H1 (cell line): ENCODE data around the gene KRTAP21-3. TPM values are rescaled to one million over a fixed set of nuclear protein-coding genes. Genes with fewer than 3 reads are reported as not detected.

Experiments
- CTCF ChIA-PET: fragments of 300-600 bp; sonication (Branson Sonifier 250); formaldehyde crosslinking; loops from one replicate; lab custom pipeline; 2021; ENCODE audit not compliant: partially characterized antibody; lab: Charles Lee
- POLR2A ChIA-PET: fragments of 300-600 bp; sonication (Branson Sonifier 250); formaldehyde crosslinking; loops from one replicate; lab custom pipeline; 2021; ENCODE audit warnings: inconsistent platforms; ENCODE audit not compliant: partially characterized antibody; lab: Charles Lee
- DNase-seq, 2 experiments: peaks; one replicate each; pipeline versions ENCODE4 v3.0.0 to v3.0.0-alpha.2; 2010 to 2022; ENCODE audit warnings: low spot score in 2 of 2, low read depth in 1 of 2, mixed read lengths in 1 of 2
- FAIRE-seq: peaks from 2 replicates; lab custom pipeline; 2011; peaks lifted over from hg19 to GRCh38; lab: Jason Lieb, UNC
- H2AFZ ChIP-seq: 2 replicates; pipeline ENCODE4 v1.8.1; 2012; ENCODE audit warnings: low read length, inconsistent platforms
- H2AK5ac ChIP-seq: 2 replicates; pipeline ENCODE4 v1.6.1; 2013; ENCODE audit warnings: low read depth, low read length
- H2BK120ac ChIP-seq: replicated peaks from 2 replicates; pipeline ENCODE3; 2013; ENCODE audit warnings: low read depth, low read length, inconsistent platforms
- H2BK12ac ChIP-seq: 2 replicates; pipeline ENCODE4 v1.6.1; 2013; ENCODE audit warnings: low read depth, low read length
- H2BK15ac ChIP-seq: 2 replicates; pipeline ENCODE4 v1.6.1; 2013; ENCODE audit warnings: low read length
- H2BK20ac ChIP-seq: 2 replicates; pipeline ENCODE4 v1.6.1; 2013; ENCODE audit warnings: low read length
- H2BK5ac ChIP-seq: 2 replicates; pipeline ENCODE4 v1.6.1; 2013; ENCODE audit warnings: low read depth, low read length
- H3K14ac ChIP-seq: 2 replicates; pipeline ENCODE4 v1.6.1; 2013; ENCODE audit warnings: inconsistent platforms; ENCODE audit not compliant: insufficient read length
- H3K18ac ChIP-seq: 2 replicates; pipeline ENCODE4 v1.6.1; 2013; ENCODE audit warnings: low read length; ENCODE audit errors: extremely low read depth
- H3K23ac ChIP-seq: 2 replicates; pipeline ENCODE4 v1.6.1; 2013; ENCODE audit warnings: inconsistent platforms; ENCODE audit not compliant: insufficient read length
- H3K23me2 ChIP-seq: 2 replicates; pipeline ENCODE4 v1.6.1; 2013; ENCODE audit warnings: low read depth, low read length
- H3K27ac ChIP-seq: 2 replicates; pipeline ENCODE4 v1.6.1; 2011; ENCODE audit warnings: low read depth, low read length, inconsistent platforms
- H3K27me3 ChIP-seq, 4 experiments: replicated peaks in 1 of 4; 1 replicate in 1 of 4; 2 replicates in 3 of 4; pipeline versions ENCODE4 v1.6.1 to v1.8.1; 2011 to 2013; ENCODE audit warnings: low read length in 3 of 4, mild to moderate bottlenecking in 3 of 4, inconsistent platforms in 2 of 4, mixed read lengths in 2 of 4, moderate library complexity in 1 of 4; ENCODE audit not compliant: control insufficient read depth in 3 of 4, insufficient read depth in 3 of 4; ENCODE audit errors: extremely low read depth in 1 of 4
- H3K36me3 ChIP-seq, 4 experiments: 2 replicates each; pipeline versions ENCODE4 v1.6.1 to v1.8.1; 2011 to 2013; ENCODE audit warnings: mild to moderate bottlenecking in 4 of 4, low read length in 3 of 4, moderate library complexity in 2 of 4, control low read depth in 1 of 4, inconsistent platforms in 1 of 4; ENCODE audit not compliant: insufficient read depth in 4 of 4, control insufficient read depth in 2 of 4
- H3K4ac ChIP-seq: replicated peaks from 2 replicates; pipeline ENCODE3; 2013; ENCODE audit warnings: low read length, low read depth, mixed read lengths, inconsistent platforms; ENCODE audit not compliant: insufficient read length
- H3K4me1 ChIP-seq, 4 experiments: replicated peaks in 1 of 4; 1 replicate in 1 of 4; 2 replicates in 3 of 4; pipeline versions ENCODE4 v1.6.1 to v1.8.1; 2011 to 2013; ENCODE audit warnings: low read length in 3 of 4, inconsistent platforms in 2 of 4, mixed read lengths in 1 of 4; ENCODE audit not compliant: insufficient read depth in 4 of 4, control insufficient read depth in 3 of 4
- H3K4me2 ChIP-seq, 2 experiments: 2 replicates each; pipeline versions ENCODE4 v1.6.1 to v1.8.1; 2011 to 2013; ENCODE audit warnings: low read depth in 2 of 2, low read length in 2 of 2, control low read depth in 1 of 2, inconsistent platforms in 1 of 2, mild to moderate bottlenecking in 1 of 2; ENCODE audit not compliant: insufficient read depth in 1 of 2
- H3K4me3 ChIP-seq, 4 experiments: fragments of 200-600, 300-600 bp in 1 of 4; sonication (generic), shearing (Covaris generic), sonication (Bioruptor Twin) in 1 of 4; 2 replicates each; pipeline versions ENCODE4 v1.5.1 to v1.8.1; 2011 to 2016; ENCODE audit warnings: low read length in 4 of 4, low read depth in 3 of 4, control low read depth in 2 of 4, inconsistent platforms in 2 of 4, mild to moderate bottlenecking in 2 of 4, mixed read lengths in 1 of 4, moderate library complexity in 1 of 4; ENCODE audit not compliant: insufficient read depth in 2 of 4; ENCODE audit errors: extremely low read depth in 1 of 4
- H3K56ac ChIP-seq: replicated peaks from 2 replicates; pipeline ENCODE3; 2013; ENCODE audit warnings: low read depth, mild to moderate bottlenecking, mixed read lengths, low read length, inconsistent platforms; ENCODE audit not compliant: insufficient read length
- H3K79me1 ChIP-seq: 2 replicates; pipeline ENCODE4 v1.6.1; 2013; ENCODE audit warnings: low read depth, low read length, control low read depth
- H3K79me2 ChIP-seq, 2 experiments: 2 replicates each; pipeline versions ENCODE4 v1.6.1 to v1.8.1; 2012 to 2013; ENCODE audit warnings: low read length in 2 of 2, mild to moderate bottlenecking in 2 of 2, inconsistent platforms in 1 of 2; ENCODE audit not compliant: insufficient read depth in 2 of 2, control insufficient read depth in 1 of 2
- H3K9ac ChIP-seq, 4 experiments: replicated peaks in 1 of 4; 1 replicate in 1 of 4; 2 replicates in 3 of 4; pipeline versions ENCODE4 v1.6.1 to v1.8.1; 2011 to 2013; ENCODE audit warnings: low read depth in 3 of 4, low read length in 3 of 4, control low read depth in 2 of 4, mild to moderate bottlenecking in 2 of 4, moderate library complexity in 2 of 4, inconsistent platforms in 1 of 4; ENCODE audit errors: extremely low read depth in 1 of 4
- H3K9me3 ChIP-seq, 2 experiments: 2 replicates each; pipeline versions ENCODE4 v1.6.1 to v1.8.1; 2012 to 2013; ENCODE audit warnings: mild to moderate bottlenecking in 2 of 2, moderate library complexity in 2 of 2, control low read depth in 1 of 2, inconsistent platforms in 1 of 2, low read depth in 1 of 2, low read length in 1 of 2, mixed read lengths in 1 of 2; ENCODE audit not compliant: insufficient read depth in 2 of 2
- H4K20me1 ChIP-seq, 2 experiments: replicated peaks in 1 of 2; 2 replicates each; pipeline versions ENCODE3 to v1.8.1; 2011 to 2013; ENCODE audit warnings: inconsistent platforms in 2 of 2, low read length in 2 of 2, mild to moderate bottlenecking in 1 of 2; ENCODE audit not compliant: insufficient read depth in 2 of 2, control insufficient read depth in 1 of 2
- H4K5ac ChIP-seq: 2 replicates; pipeline ENCODE4 v1.6.1; 2013; ENCODE audit warnings: low read length, low read depth, mixed read lengths, inconsistent platforms; ENCODE audit not compliant: insufficient read length
- H4K8ac ChIP-seq: 2 replicates; pipeline ENCODE4 v1.8.0; 2013; ENCODE audit warnings: mild to moderate bottlenecking, moderate library complexity, low read length, inconsistent platforms; ENCODE audit not compliant: insufficient read depth; ENCODE audit errors: extremely low read depth
- H4K91ac ChIP-seq: replicated peaks from 2 replicates; pipeline ENCODE3; 2013; ENCODE audit warnings: low read length, mixed read lengths, inconsistent platforms; ENCODE audit not compliant: insufficient read length
- ASH2L ChIP-seq: fragments of 200-600, 300-600 bp; sonication (generic); IDR thresholded peaks from one replicate; pipeline ENCODE4 v1.7.1; 2017; ENCODE audit warnings: low read length
- ATF2 ChIP-seq: IDR thresholded peaks from 2 replicates; pipeline ENCODE4 v1.6.1; 2012; ENCODE audit warnings: low read length, inconsistent platforms
- CEBPB ChIP-seq: IDR thresholded peaks from 2 replicates; pipeline ENCODE4 v1.6.1; 2012; ENCODE audit warnings: low read depth, low read length
- CTCF ChIP-seq, 3 experiments: IDR thresholded peaks; 1 replicate in 2 of 3; 2 replicates in 1 of 3; pipeline versions ENCODE4 v1.5.1 to v1.6.1; 2011; ENCODE audit warnings: low read length in 3 of 3, mild to moderate bottlenecking in 3 of 3, inconsistent platforms in 2 of 3, low read depth in 1 of 3, moderate library complexity in 1 of 3; ENCODE audit not compliant: insufficient read depth in 1 of 3; ENCODE audit errors: control extremely low read depth in 1 of 3
- EP300 ChIP-seq, 2 experiments: IDR thresholded peaks; 1 replicate in 1 of 2; 2 replicates in 1 of 2; pipeline ENCODE4 v1.6.1; 2011 to 2012; ENCODE audit warnings: low read depth in 2 of 2, low read length in 2 of 2, mild to moderate bottlenecking in 2 of 2, borderline replicate concordance in 1 of 2, inconsistent platforms in 1 of 2, moderate library complexity in 1 of 2
- FOSL1 ChIP-seq: IDR thresholded peaks from 2 replicates; pipeline ENCODE4 v1.6.1; 2011; ENCODE audit warnings: mild to moderate bottlenecking, low read depth, low read length, moderate library complexity; ENCODE audit not compliant: insufficient read depth
- HDAC6 ChIP-seq: IDR thresholded peaks from one replicate; pipeline ENCODE4 v1.7.1; 2012; ENCODE audit warnings: low read depth, mild to moderate bottlenecking, inconsistent platforms, low read length, moderate library complexity
- JUND ChIP-seq: IDR thresholded peaks from 2 replicates; pipeline ENCODE4 v1.6.1; 2011; ENCODE audit warnings: mild to moderate bottlenecking, improper control_type of control experiment, low read length
- MAX ChIP-seq: IDR thresholded peaks from 2 replicates; pipeline ENCODE4 v1.6.1; 2012; ENCODE audit warnings: inconsistent platforms
- TAF7 ChIP-seq: optimal IDR thresholded peaks from 2 replicates; pipeline ENCODE3; 2011; ENCODE audit warnings: low read depth, mild to moderate bottlenecking, inconsistent platforms, low read length, moderate library complexity, borderline replicate concordance
- WGBS, 2 experiments: shearing (Covaris generic) in 1 of 2; methylation state at CpG; one replicate each; pipeline versions ENCODE4 v1.1.6 to v1.1.7; 2013 to 2015; ENCODE audit warnings: low lambda C conversion rate in 2 of 2, mixed read lengths in 2 of 2, inconsistent platforms in 1 of 2, low coverage in 1 of 2, missing lambda C conversion rate in 1 of 2; ENCODE audit not compliant: insufficient replicate concordance in 2 of 2, insufficient coverage in 1 of 2, insufficient read length in 1 of 2; ENCODE audit errors: extremely low coverage in 1 of 2, missing lambda C conversion rate in 1 of 2; 5-methylcytosine and 5-hydroxymethylcytosine counted together
- polyA plus RNA-seq, 7 experiments: library from polyadenylated mRNA; depleted of rRNA in 3 of 7; stranded (reverse) in 5 of 7; unstranded in 2 of 7; fragments of >200 nt in 5 of 7; fragments of 200-250 nt in 2 of 7; gene quantifications; 1 replicate in 5 of 7; 2 replicates in 1 of 7; 4 replicates in 1 of 7; pipeline versions ENCODE4 v1.2.1 to v1.2.3, GENCODE V29; 2011 to 2013; ENCODE audit warnings: missing spikeins in 2 of 7, mixed read lengths in 2 of 7
- total RNA-seq: library from RNA; stranded (reverse); fragmentation: NEBNext Ultra II Directional; extraction: Animal tissue kit (Norgen Biotek cat#: 25700); gene quantifications from 2 replicates; pipeline ENCODE4 v1.2.1, GENCODE V29; 2021

The KRTAP21-3 gene
- total and polyA plus RNA-seq, 2 of the 8 experiments (the other 6 are each of a cell fraction or from before 2014, with no cell fraction given), result not detected

GRCh38 chr21:30740462-30740861, 21.9 kb upstream of the KRTAP21-3 start:
- WGBS, 2 experiments, result 92% methylated on average over 2 of the region's 2 CpGs; no CpG with 5 or more reads in 1 of the 2 experiments
- TF ChIP-seq CEBPB (no peak), TAF7 (no peak), HDAC6 (no peak), MAX (no peak), CTCF (IDR thresholded peaks at IDR 0.05; ENCODE audit: control extremely low read depth in 1 of 3, insufficient read depth in 1 of 3, low read depth in 1 of 3, low read length in 3 of 3) (no peak), ATF2 (no peak), FOSL1 (no peak), ASH2L (no peak), EP300 (IDR thresholded peaks at IDR 0.05; ENCODE audit: borderline replicate concordance in 1 of 2, low read depth in 2 of 2, low read length in 2 of 2) (no peak), JUND (no peak)

More at GRCh38 chr21:30740462-30740861, 21.9 kb upstream of the KRTAP21-3 start:
- FAIRE-seq, result no peak
- Histone ChIP-seq H4K91ac (no peak overlapping the region), H2AK5ac (no peak overlapping the region), H3K27ac (no peak overlapping the region), H3K9ac (no peak overlapping the region), H3K27me3 (no peaks in the 10 kb centered on the region), H3K9me3 (no peaks in the 10 kb centered on the region), H2BK15ac (no peak overlapping the region), H3K14ac (no peak overlapping the region), H3K4me2 (no peak overlapping the region), H3K23me2 (no peaks in the 10 kb centered on the region; the same call in 1 of the 2 replicates), H3K4ac (no peak overlapping the region), H3K4me1 (no peaks in the 10 kb centered on the region), H3K4me3 (no peak overlapping the region), H2BK120ac (no peak overlapping the region), H3K79me1 (no peaks in the 10 kb centered on the region), H2BK5ac (no peak overlapping the region), H4K20me1 (no peaks in the 10 kb centered on the region), H3K36me3 (no peaks in the 10 kb centered on the region), H3K79me2 (no peaks in the 10 kb centered on the region), H3K56ac (no peak overlapping the region), H3K18ac (no peak overlapping the region), H2BK20ac (no peak overlapping the region), H2BK12ac (no peak overlapping the region), H3K23ac (no peak overlapping the region), H2AFZ (no peak overlapping the region), H4K8ac (no peak overlapping the region), H4K5ac (no peak overlapping the region)
- POLR2A ChIA-PET, result no interaction called here
- CTCF ChIA-PET, result no interaction called here
- DNase-seq, result no peak
